Hepatocyte (in vitro differentiated cells): ENCODE data around the gene ZNF20. TPM values are rescaled to one million over a fixed set of nuclear protein-coding genes. Genes with fewer than 3 reads are reported as not detected.

ENCODE experiments used
- DNase-seq: peaks from one replicate; pipeline ENCODE4 v3.0.0-alpha.2; 2016; ENCODE audit warnings: low spot score
- H2AFZ ChIP-seq: fragments of 200-600 bp; sonication (generic); 2 replicates; pipeline ENCODE4 v1.6.0; 2016; ENCODE audit warnings: antibody characterized with exemption, mild to moderate bottlenecking
- H3K27ac ChIP-seq: fragments of 200-600 bp; sonication (generic); 2 replicates; pipeline ENCODE4 v1.5.1; 2016; ENCODE audit warnings: mild to moderate bottlenecking
- H3K27me3 ChIP-seq: fragments of 200-600 bp; sonication (generic); 2 replicates; pipeline ENCODE4 v1.6.1; 2016
- H3K36me3 ChIP-seq: fragments of 200-600 bp; sonication (generic); replicated peaks from 2 replicates; pipeline ENCODE4 v1.5.1; 2016; ENCODE audit warnings: low read depth; ENCODE audit not compliant: insufficient read depth
- H3K4me1 ChIP-seq: fragments of 200-600 bp; sonication (generic); 2 replicates; pipeline ENCODE4 v1.5.1; 2016; ENCODE audit warnings: mild to moderate bottlenecking, moderate library complexity; ENCODE audit not compliant: insufficient read depth
- H3K4me2 ChIP-seq: fragments of 200-600 bp; sonication (generic); 2 replicates; pipeline ENCODE4 v1.6.0; 2016
- H3K4me3 ChIP-seq: fragments of 200-600 bp; sonication (generic); 2 replicates; pipeline ENCODE4 v1.5.1; 2016; ENCODE audit warnings: mild to moderate bottlenecking
- H3K79me2 ChIP-seq: fragments of 200-600 bp; sonication (generic); 2 replicates; pipeline ENCODE4 v1.6.0; 2017; ENCODE audit warnings: mild to moderate bottlenecking
- H3K9me2 ChIP-seq: fragments of 200-600 bp; sonication (generic); replicated peaks from 2 replicates; pipeline ENCODE4 v1.6.0; 2017; ENCODE audit warnings: mild to moderate bottlenecking; ENCODE audit not compliant: insufficient read depth
- H3K9me3 ChIP-seq: fragments of 200-600 bp; sonication (generic); 2 replicates; pipeline ENCODE4 v1.5.1; 2016; ENCODE audit warnings: low read depth, mild to moderate bottlenecking
- H4K20me1 ChIP-seq: fragments of 200-600 bp; sonication (generic); 2 replicates; pipeline ENCODE4 v1.6.0; 2016; ENCODE audit warnings: mild to moderate bottlenecking; ENCODE audit not compliant: insufficient read depth, poor library complexity, severe bottlenecking
- CTCF ChIP-seq: fragments of 200-600 bp; sonication (generic); IDR thresholded peaks from 2 replicates; pipeline ENCODE4 v1.5.1; 2016; ENCODE audit warnings: antibody characterized with exemption, mild to moderate bottlenecking; ENCODE audit not compliant: poor library complexity
- EZH2 ChIP-seq: fragments of 200-600 bp; sonication (generic); IDR thresholded peaks from 2 replicates; pipeline ENCODE4 v1.6.1; 2016; ENCODE audit warnings: antibody characterized with exemption, mild to moderate bottlenecking, borderline replicate concordance
- EZH2phosphoT487 ChIP-seq: fragments of 200-600 bp; sonication (generic); IDR thresholded peaks from one replicate; pipeline ENCODE4 v1.6.1; 2018; ENCODE audit warnings: antibody characterized with exemption, mild to moderate bottlenecking, low read depth, moderate library complexity; ENCODE audit not compliant: unreplicated experiment, severe bottlenecking
- WGBS: methylation state at CpG from one replicate; pipeline ENCODE4 v1.1.6; 2016; ENCODE audit warnings: low lambda C conversion rate; ENCODE audit errors: missing lambda C conversion rate; 5-methylcytosine and 5-hydroxymethylcytosine counted together
- polyA plus RNA-seq: library from polyadenylated mRNA; unstranded; fragments of >200 nt; fragmentation: Nextera tagmentation; extraction: Ambion mirVana; gene quantifications from 2 replicates; pipeline ENCODE4 v1.2.1, GENCODE V29; 2016
- total RNA-seq: library from RNA; depleted of rRNA; stranded (reverse); fragments of >200 nt; gene quantifications from 2 replicates; pipeline ENCODE4 v1.2.3, GENCODE V29; 2014

Gene ZNF20
- total and polyA plus RNA-seq, 2 experiments from 2014 or later: 1.2 to 5.3 TPM

GRCh38 chr19:12133069-12133468, 7.1 kb downstream of the ZNF20 start:
- peaks cover 19% of the 10 kb centered on the region for H3K79me2 ChIP-seq
- H3K27ac ChIP-seq: no peak overlapping the region
- no peak overlapping the region for H3K4me2 ChIP-seq
- no peak overlapping the region for H2AFZ ChIP-seq
- peaks cover 14% of the 10 kb centered on the region for H3K36me3 ChIP-seq
- H3K4me1 ChIP-seq: no peaks in the 10 kb centered on the region
- no peaks in the 10 kb centered on the region for H3K27me3 ChIP-seq
- H4K20me1 ChIP-seq: no peaks in the 10 kb centered on the region
- DNase-seq: no peak
- H3K9me3 ChIP-seq: peaks cover 42% of the 10 kb centered on the region
- no peak for TF ChIP-seq EZH2
- no peak for TF ChIP-seq CTCF
- TF ChIP-seq EZH2phosphoT487: no peak
- H3K9me2 ChIP-seq: no peaks in the 10 kb centered on the region
- 99% methylated on average over 3 of the region's 3 CpGs for WGBS
- H3K4me3 ChIP-seq: no peak overlapping the region

- Histone ChIP-seq H4K20me1 (no peaks in the 10 kb centered on the region), H3K4me2 (no peak overlapping the region), H3K4me1 (no peaks in the 10 kb centered on the region), H3K4me3 (no peak overlapping the region), H3K79me2 (no peaks in the 10 kb centered on the region), H3K27me3 (no peaks in the 10 kb centered on the region), H2AFZ (no peak overlapping the region), H3K27ac (no peak overlapping the region), H3K36me3 (no peaks in the 10 kb centered on the region), H3K9me3 (peaks cover 6% of the 10 kb centered on the region), H3K9me2 (no peaks in the 10 kb centered on the region)
- no peak for TF ChIP-seq EZH2phosphoT487
- peak; percentile 33 for TF ChIP-seq CTCF
- TF ChIP-seq EZH2: no peak
- DNase-seq: no peak
- WGBS: 40% methylated on average over 2 of the region's 2 CpGs
Measured at GRCh38 chr19:12126707-12127106, 13.4 kb downstream of the ZNF20 start.

GRCh38 chr19:12117201-12117970, 22.8 kb downstream of the ZNF20 start:
- DNase-seq: no peak
- Histone ChIP-seq H3K9me2 (no peaks in the 10 kb centered on the region), H3K36me3 (peaks cover 6% of the 10 kb centered on the region), H3K27me3 (no peaks in the 10 kb centered on the region), H4K20me1 (no peaks in the 10 kb centered on the region), H3K79me2 (no peaks in the 10 kb centered on the region), H3K4me2 (no peak overlapping the region), H3K27ac (no peak overlapping the region), H3K4me1 (no peaks in the 10 kb centered on the region), H3K4me3 (no peak overlapping the region), H3K9me3 (no peaks in the 10 kb centered on the region), H2AFZ (no peak overlapping the region)
- TF ChIP-seq EZH2: no peak
- no peak for TF ChIP-seq EZH2phosphoT487
- 96% methylated on average over 31 of the region's 33 CpGs for WGBS

GRCh38 chr19:12113121-12113520, 27.0 kb downstream of the ZNF20 start:
- Histone ChIP-seq H3K9me2 (no peaks in the 10 kb centered on the region), H3K36me3 (peaks cover 6% of the 10 kb centered on the region), H3K9me3 (peaks cover 4% of the 10 kb centered on the region), H3K4me3 (no peak overlapping the region), H3K79me2 (no peaks in the 10 kb centered on the region), H2AFZ (no peak overlapping the region), H3K4me1 (no peaks in the 10 kb centered on the region), H4K20me1 (no peaks in the 10 kb centered on the region), H3K27ac (no peak overlapping the region), H3K4me2 (no peak overlapping the region), H3K27me3 (no peaks in the 10 kb centered on the region)
- TF ChIP-seq EZH2: no peak
- no peak for TF ChIP-seq EZH2phosphoT487
- no peak for DNase-seq
- 98% methylated on average over 5 of the region's 5 CpGs for WGBS
